Frontal cortex (tissue), 4 donors: ENCODE data around the gene CDC42SE2. TPM values are rescaled to one million over a fixed set of nuclear protein-coding genes. Genes with fewer than 3 reads are reported as not detected.
"Not testable (repeated sequence)": the region's sequence is repeated elsewhere in the genome, so short reads cannot be mapped to it uniquely, and the experiment has no call there.

Experiments used
- DNase-seq, 2 donors: peaks; one replicate each; pipeline ENCODE4 v3.0.0; 2012; ENCODE audit warnings: low spot score in 2 of 2
- FAIRE-seq: peaks from 2 replicates; lab custom pipeline; 2012; peaks lifted over from hg19 to GRCh38; lab: Jason Lieb, UNC
- total RNA-seq: library from RNA; depleted of rRNA; stranded (reverse); fragments of >200 nt; gene quantifications from one replicate; pipeline ENCODE4 v1.2.3, GENCODE V29; 2014
- donor health status: control.
- donor health status: control.
- donor health status: control.

The CDC42SE2 gene
- total RNA-seq, 1 donor from 2014 or later: 144 TPM

DNA sequence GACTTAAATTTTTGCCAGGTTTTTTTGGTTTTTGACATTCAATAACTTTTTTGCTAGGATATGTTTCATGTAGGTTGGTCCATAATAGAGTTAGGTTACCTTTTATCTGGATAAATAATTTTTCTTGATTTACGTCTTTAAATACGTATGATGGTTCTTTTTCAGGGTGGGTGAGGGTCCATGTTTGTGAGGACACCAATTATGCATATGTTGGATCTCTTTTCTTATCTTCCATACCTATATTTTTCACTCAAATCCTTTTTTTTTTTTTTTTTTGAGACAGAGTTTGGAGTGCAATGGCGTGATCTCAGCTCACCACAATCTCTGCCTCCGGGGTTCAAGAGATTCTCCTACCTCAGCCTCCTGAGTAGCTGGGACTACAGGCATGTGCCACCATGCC lies 17.3 kb upstream of the CDC42SE2 start:
- no peak for FAIRE-seq
- DNase-seq: no peak

DNA sequence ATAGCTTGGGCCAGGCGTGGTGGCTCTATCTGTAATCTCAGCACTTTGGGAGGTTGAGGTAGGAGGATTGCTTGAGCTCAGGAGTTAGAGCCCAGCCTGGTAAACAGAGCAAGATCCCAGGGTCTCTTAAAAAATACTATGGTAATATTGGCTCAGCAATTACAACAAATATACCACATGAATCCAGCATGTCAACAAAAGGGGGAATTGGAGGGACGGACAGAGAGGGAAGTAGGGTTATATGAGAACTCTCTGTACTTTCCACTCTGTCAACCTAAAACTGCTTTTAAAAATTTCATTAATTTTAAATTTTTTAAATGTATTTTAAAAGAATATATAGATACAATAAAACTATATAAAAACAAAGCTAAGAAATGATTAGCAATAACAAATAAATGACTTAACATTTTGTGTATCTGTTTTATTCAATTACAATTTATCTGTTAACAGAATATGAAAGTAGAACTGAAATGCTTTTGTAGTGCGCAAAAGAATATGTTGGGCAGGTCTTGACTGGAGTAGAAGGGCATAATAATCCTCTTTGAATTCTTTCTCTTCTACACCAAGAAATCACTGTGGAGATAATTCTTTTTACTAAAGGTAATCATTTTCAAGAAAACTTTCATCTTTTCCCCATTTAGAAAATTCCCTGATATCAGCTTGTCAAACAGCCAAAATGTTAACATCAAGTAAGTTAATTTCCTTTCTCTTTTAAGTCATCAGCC lies 12.9 kb upstream of the CDC42SE2 start:
- peak; percentile 64 for FAIRE-seq
- no peak for DNase-seq

DNA sequence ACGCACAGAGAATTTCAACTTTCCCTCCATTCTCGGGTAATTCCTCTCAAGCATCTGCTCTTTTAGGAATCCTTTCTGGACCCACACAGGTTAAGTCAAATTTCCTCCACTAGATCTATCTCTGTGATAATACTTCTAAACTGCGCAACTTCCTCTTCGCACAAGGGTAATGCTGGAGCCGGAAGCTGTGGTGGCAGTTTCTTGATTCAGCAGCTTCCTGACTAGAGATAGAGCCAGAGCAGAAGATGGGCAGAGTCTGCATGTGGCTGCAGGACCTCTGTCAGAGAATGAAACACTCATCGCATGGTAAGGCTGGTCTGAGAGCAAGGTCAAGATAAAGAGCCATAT lies 11.1 kb upstream of the CDC42SE2 start:
- DNase-seq (no peak), FAIRE-seq (no peak)

DNA sequence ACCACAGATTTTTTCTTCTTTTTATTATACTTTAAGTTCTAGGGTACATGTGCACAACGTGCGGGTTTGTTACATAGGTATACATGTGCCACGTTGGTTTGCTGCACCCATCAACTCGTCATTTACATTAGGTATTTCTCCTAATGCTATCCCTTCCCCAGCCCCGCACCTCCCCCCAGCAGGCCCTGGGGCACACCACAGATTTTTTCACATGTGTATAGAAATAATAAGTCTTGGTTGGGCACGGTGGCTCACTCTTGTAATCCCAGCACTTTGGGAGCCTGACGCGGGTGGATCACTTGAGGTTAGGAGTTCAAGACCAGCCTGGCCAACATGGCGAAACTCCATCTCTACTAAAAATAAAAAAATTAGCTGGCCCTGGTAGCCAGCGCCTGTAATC lies 9.8 kb upstream of the CDC42SE2 start:
- DNase-seq, FAIRE-seq: not testable (repeated sequence)

DNA sequence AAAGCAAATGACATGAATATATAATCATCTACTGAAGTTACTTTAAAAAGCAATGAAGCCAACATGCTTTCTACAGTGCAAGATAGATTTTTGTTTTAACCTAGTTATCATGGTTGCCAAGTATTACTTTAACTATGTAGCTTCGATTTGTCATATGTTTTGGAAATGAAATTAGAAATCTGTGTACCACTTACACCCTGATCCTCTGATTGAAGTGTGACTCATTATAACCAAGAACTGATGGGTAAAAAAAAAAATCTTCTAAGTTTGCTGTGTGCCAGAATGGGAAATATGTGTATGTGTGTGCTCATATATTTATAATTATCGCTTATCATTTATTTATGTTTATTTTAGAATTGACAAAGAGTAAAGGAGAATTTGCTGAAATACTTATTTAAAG lies 9.1 kb upstream of the CDC42SE2 start:
- FAIRE-seq (no peak), DNase-seq (no peak)

DNA sequence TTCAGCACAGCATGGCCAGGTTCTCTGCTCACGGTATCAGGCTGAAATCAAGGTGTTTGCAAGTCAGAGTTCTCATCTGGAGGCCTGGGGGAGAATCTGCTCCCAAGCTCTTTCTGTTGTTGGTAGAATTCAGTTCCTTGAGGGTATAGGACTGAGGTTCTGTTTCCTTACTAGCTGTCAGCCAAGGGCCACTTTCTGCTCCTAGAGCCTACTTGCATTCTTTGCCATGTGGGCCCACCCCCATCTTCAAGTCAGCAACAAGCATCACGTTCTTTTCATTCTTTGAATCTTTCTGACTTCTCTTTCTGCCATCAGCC lies 7.4 kb upstream of the CDC42SE2 start:
- FAIRE-seq: no peak
- no peak for DNase-seq

DNA sequence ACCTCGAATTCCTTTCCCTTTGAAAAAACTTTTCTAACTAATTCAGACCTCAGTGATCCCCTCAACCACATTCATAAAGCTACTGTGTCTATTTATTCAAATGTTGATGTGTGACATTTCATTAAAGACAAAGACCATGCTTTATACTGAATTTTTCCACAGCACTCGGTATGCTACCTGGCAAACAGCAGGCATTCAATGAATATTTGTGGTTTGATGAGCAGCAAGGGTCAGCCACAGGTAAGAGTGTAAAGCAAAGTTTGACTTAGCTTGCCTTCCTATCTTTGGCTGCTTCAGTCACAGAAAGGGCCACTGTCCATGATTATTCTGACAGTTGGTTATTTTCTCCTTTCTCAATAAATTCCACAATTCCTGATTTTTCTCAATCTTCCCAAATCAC lies 5.1 kb upstream of the CDC42SE2 start:
- FAIRE-seq (no peak), DNase-seq (no peak)

DNA sequence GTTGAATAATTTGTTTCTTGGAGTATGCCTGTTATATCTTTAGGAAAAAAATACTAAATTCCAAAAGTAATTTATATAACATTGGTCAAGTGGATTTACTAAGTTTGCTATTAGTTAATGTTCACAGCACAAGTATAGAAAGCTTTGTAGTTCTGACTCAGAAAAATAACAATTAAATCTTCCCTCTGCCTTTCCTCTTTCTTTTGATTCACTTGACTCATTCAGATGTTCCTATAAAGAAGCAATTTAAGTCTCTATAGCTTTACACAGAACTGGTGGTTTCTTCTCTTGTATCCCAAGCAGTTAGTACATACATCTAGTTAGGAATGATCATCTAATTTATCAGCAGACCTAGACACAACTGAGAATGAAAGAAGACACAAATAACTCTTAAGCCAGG lies 4.5 kb upstream of the CDC42SE2 start:
- DNase-seq (no peak), FAIRE-seq (no peak)

DNA sequence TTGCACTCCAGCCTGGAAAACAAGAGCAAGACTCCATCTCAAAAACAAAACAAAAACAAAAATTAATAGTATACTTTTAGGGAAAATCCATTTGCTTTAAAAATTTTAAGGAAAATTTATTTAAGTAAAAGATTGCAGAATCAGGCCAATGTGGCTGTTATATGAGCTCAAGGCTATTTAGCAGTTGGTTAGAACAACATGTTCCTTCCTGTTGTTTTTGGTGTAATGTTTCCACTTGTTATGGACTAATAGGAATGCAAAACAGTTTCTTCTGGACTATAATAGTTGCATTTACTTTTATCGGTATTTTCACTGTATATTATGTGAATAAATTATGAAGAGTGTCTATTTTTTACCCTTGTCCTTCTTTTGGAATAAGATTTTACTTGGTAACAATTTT lies 3.0 kb upstream of the CDC42SE2 start:
- DNase-seq: no peak
- no peak for FAIRE-seq

DNA sequence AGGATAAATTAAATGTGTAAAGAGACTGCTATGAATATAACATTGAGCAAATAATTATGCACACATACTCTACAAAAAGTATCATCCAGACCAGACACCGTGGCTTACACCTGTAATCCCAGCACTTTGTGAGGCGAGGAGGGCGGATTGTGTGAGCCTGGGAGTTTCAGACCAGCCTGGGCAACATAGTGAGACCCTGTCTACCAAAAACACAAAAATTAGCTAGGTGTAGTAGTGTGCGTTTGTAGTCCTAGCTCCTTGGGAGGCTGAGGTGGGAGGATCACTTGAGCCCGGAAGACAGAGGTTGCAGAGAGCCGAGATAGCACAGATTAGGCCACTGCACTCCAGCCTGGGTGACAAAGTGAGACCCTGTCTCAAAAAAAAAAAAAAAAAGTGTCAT lies 2.4 kb upstream of the CDC42SE2 start:
- no peak for FAIRE-seq
- DNase-seq: no peak

DNA sequence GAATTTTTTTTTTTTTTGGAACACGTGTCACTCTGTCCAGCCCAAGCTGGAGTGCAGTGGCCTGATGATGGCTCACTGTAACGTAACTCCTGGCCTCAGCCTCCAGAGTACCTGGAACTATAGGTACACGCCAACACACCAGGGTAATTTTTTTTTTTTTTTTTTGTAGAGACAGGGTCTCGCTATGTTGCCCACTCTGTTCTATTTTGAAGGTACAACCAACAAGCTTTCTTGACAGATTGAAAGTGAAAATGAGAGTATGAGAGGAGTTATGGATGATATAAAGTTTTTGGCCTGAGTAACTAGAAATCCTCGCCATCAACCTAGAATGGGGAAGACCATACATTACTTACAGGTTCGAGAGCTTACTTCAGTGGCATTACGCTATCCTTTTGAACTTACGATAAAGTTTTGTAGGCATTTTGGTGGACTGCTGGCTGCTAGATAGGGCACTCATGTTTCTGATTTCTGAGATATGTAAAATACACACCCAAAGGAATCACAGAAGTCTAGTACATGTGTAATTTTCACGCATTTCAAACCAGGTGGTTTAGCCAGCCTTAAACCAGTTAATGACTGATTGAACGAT lies 806 bp upstream of the CDC42SE2 start:
- no peak for DNase-seq

DNA sequence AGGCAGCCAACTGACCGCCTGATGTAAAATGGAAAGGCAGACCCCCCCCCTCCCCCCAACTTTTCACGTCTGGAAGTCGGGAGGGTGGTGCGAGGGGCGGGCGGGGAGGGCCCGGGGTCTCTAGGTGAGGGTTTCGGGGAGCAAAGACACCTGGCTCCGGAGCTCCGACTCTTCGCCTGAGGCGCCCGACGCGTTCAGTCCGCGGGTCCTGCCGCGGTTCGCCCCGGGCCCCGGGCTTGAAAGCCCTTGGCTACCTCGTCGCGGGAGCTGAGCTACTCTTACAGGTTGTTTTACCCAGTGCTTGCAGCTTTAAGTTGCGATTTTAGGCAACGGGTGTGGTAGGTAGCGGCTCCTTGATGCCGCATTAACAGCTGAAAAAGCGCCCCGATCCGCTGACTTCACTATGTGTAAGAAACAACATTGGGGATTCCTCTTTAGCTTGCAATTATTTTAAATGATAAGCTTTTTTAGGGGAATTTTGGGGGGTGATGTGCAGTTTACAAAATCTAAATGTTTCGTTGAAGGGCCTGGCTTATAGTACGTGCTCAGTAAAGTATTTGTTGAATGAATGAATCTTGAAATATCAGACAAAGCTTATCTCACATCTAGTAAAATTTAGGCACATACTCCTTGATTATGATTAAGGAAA lies 722 bp downstream of the CDC42SE2 start:
- FAIRE-seq: no peak
- no peak for DNase-seq

More for the DNA sequence above, 806 bp upstream of the CDC42SE2 start:
- FAIRE-seq: no peak

DNA sequence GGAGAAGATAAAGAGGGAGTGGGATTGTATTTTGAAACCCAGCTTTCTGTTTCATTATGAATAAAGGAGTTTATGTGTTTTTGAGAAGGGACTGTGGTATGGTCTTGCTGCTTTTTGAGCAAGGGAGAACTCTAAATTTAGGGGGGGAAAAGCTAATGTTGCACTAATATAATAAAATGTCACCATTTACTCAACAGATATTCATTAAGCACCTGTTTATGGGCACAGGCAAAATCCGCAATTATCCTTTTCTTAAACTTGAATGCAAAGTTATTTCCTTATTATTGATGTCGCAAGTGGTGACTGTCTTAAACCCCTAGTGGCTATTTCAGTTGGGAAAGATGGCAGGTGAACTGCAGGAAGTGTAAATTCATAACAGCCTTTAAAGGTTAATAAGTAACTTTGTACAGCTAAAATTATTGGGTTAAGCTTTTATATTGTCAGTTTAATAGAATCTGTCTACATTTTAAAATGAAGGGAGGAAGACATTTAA lies 1.5 kb downstream of the CDC42SE2 start:
- no peak for FAIRE-seq
- no peak for DNase-seq

DNA sequence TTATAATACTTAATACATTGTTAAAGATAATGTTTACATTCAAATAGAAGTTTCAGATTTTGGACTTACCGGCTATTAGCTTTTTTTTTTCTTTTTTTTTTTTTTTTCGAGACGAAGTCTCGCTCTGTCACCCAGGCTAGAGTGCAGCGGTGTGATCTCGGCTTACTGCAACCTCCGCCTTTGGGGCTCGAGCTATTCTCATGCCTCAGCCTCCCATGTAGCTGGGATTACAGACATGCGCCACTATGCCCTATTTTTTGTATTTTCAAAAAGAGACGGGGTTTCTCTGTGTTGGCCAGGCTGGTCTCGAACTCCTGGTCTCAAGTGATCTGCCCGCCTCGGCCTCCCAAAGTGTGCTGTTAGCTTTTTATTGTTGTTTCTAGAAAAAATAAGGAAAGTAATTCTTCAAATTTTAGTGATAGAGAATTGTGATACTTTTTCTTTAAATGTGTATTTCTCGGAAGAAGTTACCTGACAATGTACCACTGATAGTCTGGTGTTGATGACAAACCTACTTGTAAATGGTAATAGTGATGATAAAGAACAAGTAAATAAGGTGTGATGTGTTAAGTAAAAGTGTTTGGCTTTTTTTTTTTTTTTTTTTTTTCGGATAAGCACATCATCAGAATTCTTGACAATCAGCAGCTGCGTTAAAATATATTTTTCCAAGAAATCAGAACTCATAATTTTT lies 2.7 kb downstream of the CDC42SE2 start:
- DNase-seq: no peak
- FAIRE-seq: no peak

DNA sequence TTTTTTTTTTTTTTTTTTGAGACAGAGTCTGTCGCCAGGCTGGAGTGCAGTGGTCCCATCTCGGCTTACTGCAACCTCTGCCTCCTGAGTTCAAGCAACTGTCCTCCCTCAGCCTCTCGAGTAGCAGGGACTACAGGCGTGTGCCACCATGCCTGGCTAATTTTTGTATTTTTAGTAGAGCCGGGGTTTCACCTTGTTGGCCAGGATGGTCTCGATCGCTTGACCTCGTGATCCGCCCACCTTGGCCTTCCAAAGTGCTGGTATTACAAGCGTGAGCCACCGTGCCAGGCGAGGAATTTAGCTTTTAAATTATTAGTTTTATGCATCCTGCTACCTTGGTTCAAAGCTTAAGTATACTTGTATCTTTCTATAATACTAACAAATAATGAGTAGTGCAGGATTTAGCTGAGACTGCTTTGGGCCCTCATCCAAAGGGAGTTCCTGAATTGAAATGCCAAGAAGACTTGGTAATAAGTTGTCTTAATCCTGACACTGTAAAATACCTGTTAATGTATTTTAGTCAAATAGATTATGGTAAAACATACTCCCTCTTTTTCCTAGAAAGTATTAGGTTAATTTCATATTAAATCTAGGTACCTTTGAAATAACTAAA lies 5.0 kb downstream of the CDC42SE2 start:
- DNase-seq (no peak), FAIRE-seq (no peak)

DNA sequence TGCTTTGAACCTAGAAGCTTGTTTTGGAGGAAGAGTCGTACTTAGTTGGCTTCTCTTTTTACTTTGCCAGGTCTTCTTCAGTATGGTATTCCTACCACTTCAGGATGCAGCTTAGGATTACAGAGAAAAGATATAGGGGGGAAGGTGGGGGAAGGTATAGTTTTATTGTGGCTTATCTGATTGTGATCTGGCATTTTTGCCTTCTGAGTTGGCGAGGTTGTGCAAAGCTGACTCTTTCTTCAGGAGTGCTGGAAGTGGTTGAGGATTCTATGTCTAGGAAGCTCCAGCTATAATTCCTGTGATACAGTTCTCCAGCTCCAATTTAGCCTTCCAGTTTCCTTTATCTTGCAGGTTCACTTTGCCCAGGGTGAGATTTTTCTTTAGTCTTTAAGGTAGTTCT lies 7.0 kb downstream of the CDC42SE2 start:
- no peak for FAIRE-seq

DNA sequence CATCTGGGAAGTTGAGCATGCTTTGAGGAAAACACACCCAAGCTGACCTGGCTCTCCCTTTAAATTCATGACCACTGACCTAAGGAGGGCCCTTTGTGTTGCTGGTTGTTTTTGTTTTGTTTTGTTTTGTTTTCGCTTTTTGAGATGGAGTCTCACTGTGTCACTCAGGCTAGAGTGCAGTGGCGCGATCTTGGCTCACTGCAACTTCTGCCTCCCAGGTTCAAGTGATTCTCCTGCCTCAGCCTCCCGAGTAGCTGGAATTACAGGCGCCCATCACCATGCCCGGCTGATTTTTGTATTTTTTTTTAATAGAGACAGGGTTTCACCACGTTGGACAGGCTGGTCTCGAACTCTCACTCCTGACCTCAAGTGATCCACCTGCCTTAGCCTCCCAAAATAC lies 8.0 kb downstream of the CDC42SE2 start:
- not testable (repeated sequence) for DNase-seq, FAIRE-seq

More for the DNA sequence above, 7.0 kb downstream of the CDC42SE2 start:
- no peak for DNase-seq

DNA sequence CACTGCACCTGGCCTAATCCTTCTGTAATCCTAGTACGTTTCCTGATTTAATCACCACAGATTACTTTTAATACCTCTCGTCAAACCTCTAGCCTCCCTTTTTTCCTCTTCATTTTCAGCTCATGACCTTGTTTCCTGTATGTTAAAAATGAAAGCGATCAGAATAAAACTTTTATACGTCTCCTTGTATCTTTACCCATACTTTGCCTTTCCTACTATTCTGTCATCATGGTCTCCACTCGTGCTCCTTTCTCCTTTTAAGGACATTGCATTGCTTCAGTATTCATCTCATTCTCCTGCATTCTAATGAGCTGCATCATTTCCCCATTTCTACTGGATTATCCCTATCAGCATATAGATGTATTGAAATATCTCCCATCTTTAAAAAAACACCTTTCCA lies 8.5 kb downstream of the CDC42SE2 start:
- DNase-seq: no peak
- no peak for FAIRE-seq

DNA sequence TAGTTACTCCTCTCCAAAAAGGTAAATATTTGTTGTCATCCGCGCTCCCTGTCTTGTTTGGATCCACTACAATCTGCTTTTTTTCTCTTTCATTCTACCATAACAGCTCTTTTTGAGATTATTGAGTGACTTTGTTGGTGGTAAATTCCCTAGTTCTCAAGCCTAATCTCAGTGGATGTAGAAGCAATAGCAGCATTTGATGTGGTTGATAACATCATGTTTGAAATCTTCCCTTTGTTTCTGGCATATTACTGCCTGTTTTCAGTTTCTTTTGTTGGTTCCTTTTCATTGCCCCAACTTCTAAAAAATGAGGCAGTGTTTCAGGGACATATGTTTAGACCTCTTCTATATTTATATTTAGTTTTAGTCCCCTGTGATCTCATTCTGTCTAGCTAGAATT lies 8.9 kb downstream of the CDC42SE2 start:
- DNase-seq (no peak), FAIRE-seq (no peak)

DNA sequence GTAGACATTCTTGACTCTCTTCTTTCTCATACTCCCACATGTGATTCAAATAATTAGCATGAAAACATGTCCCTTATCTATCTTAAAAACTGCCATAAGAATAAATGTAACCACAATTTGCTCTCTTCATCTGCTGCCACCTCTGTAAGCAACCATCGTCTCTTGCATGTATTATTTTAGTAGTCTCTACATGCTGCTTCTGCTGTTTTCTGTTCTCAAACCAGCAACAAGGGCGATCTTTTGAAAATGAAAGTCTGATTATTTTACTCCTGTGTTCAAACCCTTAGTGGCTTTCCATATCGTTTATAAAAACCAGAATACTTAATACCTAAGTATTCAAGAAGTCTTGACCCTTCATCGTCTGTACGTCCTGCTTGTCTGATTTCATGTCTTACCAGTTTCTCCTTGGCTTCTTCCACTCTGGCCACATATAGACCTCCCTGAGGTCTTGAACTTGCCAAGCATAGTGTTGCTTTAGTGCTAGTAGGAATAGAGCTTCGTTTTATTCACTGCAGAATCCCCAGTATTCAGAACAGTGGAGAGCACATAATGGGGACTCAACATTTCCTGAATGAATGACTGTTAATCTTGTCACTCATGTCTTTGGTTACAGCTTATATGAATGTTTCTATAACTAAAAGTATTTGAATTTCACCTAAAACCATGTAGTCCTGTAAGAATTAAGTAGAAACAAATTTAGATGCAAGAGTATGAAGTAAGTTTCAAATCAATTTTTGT lies 10.6 kb downstream of the CDC42SE2 start:
- FAIRE-seq: no peak

More for the DNA sequence above, 10.6 kb downstream of the CDC42SE2 start:
- DNase-seq: no peak
